SW480 (cell line): ENCODE data around the gene PPM1H.
"Not testable (repeated sequence)": the region's sequence is repeated elsewhere in the genome, so short reads cannot be mapped to it uniquely, and the experiment has no call there.

Experiments
- DNase-seq: peaks from one replicate; pipeline ENCODE4 v3.0.0-alpha.2; 2016; ENCODE audit warnings: low spot score

PPM1H gene

DNA sequence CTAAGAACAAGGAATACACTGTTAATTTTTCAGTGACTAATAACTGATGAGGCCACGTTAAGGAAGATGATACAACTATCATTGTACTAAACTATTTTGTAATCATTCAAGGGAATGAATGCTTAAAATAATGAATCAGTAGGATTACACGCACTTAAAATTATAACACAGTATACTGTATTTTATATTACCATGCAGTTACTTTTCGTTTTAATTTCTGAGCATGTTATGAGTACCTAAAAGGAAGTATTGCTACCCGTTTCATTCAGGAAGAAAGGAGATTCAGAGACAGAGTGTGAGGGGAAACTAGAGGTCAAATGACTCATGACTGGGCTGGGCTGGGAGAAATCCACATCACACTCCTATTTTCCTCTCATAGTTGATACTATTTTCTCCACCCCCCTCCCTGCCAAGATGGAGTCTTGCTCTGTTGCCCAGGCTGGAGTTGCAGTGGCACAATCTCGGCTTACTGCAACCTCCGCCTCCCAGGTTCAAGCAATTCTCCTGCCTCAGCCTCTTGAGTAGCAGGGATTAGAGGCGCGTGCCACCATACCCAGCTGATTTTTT lies 202.0 kb downstream of the PPM1H start:
- peak; percentile 24 for DNase-seq

GRCh38 chr12:62731055-62731820 lies 203.7 kb downstream of the PPM1H start:
- DNase-seq, result no peak

- DNase-seq, result no peak
Measured at GRCh38 chr12:62730649-62731048, 204.3 kb downstream of the PPM1H start.

DNA sequence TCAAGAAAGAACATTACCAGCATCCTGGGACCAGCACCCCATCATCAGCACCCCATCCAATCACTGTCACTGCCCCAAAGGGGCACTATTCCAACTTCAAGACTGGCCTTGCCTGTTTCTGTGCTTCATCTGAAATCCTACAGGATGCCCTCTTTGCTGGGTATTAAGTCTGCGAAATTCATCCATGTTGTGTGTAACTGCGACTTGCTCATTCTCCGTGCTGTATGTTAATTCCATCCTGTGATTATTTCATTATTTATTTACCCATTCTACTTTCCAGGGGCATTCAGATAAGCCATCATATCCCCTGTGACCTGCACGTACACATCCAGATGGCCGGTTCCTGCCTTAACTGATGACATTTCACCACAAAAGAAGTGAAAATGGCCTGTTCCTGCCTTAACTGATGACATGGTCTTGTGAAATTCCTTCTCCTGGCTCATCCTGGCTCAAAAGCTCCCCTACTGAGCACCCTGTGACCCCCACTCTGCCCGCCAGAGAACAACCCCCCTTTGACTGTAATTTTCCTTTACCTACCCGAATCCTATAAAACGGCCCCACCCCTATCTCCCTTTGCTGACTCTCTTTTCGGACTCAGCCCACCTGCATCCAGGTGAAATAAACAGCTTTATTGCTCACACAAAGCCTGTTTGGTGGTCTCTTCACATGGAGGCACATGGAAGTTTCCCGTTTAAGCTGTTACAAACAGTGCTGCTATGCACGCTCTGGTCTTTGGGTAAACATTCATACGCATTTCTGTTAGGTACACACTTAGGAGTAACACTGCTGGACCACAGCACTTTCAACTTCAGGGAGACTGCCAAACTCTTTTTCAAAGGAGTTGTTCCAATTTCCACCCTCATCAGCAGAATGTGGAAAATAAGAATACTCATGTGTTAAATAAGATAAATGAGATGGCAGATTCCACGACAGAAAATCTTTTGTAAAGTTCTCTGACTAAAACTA lies 205.1 kb downstream of the PPM1H start:
- DNase-seq, result not testable (repeated sequence)

DNA sequence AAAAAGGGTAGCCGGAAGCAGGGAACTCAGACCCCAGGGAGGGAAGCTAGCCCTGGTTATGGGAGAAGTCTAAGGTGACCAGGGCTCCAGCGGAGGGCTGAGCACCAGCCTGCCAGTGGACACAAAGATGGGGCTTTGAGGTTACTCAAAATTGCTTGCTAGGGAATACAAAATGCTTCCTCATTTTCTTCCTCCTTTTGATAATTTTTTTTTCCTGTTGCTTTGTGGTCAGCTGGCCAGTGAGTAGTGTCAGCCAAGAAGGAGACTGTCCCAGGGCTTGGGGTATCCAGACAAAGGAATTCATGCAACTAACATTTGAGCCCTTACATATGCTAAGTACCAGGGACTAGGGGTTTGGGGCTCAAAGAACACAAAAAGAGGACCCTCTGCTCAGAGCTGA lies 206.2 kb downstream of the PPM1H start:
- no peak for DNase-seq

DNA sequence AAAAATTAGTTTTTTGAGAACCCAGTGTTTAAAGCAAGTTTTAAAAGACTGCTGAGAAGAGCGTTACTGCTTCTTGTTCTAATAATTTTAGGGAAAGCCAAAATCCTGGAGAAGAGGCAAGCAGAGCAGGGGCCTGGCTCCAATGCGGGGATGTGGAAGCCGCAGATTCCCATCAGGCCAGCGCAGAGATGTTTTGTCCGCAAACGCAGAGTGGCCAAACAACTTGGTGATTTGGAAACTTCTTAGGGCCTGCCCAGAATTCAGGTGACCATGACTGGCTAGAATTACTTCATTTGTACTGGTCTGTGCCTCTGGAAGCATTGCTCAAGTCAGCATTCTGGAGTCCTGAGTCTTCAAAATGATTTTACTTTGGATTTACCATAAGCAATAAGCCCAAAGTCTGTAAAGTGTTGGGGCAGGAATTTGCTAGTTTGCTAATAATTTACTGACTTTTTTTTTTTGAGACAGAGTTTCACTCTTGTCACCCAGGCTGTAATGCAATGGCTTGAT lies 208.4 kb downstream of the PPM1H start:
- no peak for DNase-seq

- DNase-seq, result no peak
Measured at GRCh38 chr12:62725781-62726180, 209.2 kb downstream of the PPM1H start.

GRCh38 chr12:62724947-62725451 lies 210.0 kb downstream of the PPM1H start:
- DNase-seq, result peak; percentile 77

DNA sequence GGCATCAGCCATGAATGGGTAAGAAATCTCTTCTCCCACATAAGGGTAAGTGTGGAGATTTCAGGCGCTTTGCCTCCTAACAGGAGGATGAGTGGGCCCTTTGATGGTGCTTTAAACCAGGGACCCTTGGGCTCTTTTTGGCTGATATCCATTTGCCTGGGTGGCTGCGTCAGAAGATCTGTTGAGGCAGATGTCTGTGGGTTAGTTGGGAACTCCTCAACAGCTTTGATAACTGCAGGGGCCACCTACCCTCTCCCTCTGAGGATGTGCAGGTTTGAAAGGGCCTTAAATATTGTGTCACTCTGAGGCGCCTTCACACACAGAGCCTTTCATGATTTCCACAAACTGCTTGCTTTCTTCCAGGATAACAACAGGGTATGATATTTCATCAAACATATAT lies 210.7 kb downstream of the PPM1H start:
- no peak for DNase-seq

- DNase-seq, result no peak
Measured at GRCh38 chr12:62722971-62723680, 211.8 kb downstream of the PPM1H start.

- DNase-seq, result no peak
Measured at GRCh38 chr12:62720661-62721330, 214.2 kb downstream of the PPM1H start.

DNA sequence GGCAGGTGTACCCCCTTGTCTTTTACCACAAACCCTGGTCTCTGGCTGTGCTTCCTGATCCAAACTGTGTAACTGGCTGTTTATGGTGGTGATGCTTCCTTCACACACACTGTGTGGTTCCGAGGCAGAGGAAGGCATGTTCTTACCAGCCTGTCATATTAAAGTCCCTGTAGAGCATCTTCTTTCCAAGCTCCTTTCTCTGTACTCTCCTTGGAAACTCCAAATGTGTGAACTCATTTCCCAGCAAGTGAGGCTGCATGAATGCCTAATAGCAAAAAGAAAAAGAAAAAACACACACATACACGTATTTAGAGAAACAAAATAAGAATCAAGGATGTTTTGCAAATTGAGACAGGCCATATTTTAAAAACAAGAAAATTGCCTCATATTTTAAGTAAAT lies 214.9 kb downstream of the PPM1H start:
- no peak for DNase-seq

- no peak for DNase-seq
Measured at GRCh38 chr12:62718762-62719426, 216.1 kb downstream of the PPM1H start.

GRCh38 chr12:62717643-62718042 lies 217.3 kb downstream of the PPM1H start:
- DNase-seq, result no peak

GRCh38 chr12:62716866-62717525 lies 218.0 kb downstream of the PPM1H start:
- no peak for DNase-seq

DNA sequence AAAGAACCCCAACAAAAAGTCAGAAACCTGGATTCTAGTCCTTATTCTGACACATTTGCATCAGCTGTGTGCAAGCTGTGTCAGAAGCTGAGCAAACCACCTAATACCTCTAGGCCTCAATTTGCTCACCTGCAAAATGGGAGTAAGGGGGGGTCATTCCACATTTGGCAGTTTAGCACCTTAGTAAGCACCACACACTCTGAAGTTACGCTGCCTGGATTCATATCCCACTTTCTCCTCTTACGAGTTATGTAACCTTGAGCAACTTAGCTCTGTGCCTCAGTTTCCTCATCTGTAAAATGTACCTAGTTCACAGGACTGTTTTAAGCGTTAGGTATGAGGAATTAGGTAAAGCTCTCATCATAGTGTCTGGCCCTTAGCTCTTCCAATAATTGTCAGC lies 218.9 kb downstream of the PPM1H start:
- DNase-seq, result no peak

GRCh38 chr12:62714774-62715721 lies 219.9 kb downstream of the PPM1H start:
- no peak for DNase-seq

DNA sequence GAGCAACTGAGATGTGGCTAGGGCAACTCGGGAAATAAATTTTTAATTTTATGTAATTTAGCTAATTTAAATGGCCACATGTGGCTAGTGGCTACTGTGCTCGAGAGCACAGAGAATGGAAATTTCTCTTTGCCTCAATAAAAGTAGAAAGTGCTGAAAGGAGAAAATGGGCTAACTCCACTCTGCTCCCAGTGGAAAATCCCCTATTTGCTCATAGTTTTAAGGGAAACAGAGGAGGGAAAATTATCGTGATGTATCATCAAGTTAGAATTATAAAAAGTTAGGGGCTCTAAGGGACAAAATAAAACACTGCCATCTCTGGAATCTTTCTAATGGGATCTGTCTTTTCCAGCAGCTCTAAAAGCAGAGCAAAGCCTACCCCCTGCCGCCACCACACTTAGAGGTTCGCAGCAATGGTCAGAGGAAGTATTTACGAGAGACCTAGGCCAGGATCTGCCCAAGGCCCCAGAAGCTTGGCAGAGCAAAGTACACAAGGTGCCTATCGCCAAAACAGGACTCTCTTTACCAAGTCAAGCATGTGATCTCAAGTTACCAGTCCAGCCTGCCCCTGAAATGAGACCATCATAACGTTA lies 220.7 kb downstream of the PPM1H start:
- no peak for DNase-seq
